Muscle of leg (tissue), 11 donors: ENCODE results near the gene SFSWAP. TPM values are rescaled to one million over a fixed set of nuclear protein-coding genes. Genes with fewer than 3 reads are reported as not detected.
"Not testable (repeated sequence)": the region's sequence is repeated elsewhere in the genome, so short reads cannot be mapped to it uniquely, and the experiment has no call there.

Experiments
- DNase-seq: peaks from one replicate; pipeline ENCODE4 v3.0.0; 2013
- H3K27ac ChIP-seq: one replicate; pipeline ENCODE4 v1.5.1; 2013; ENCODE audit warnings: mild to moderate bottlenecking, low read length, control low read depth
- H3K27me3 ChIP-seq: one replicate; pipeline ENCODE4 v1.6.1; 2013; ENCODE audit warnings: low read length; ENCODE audit not compliant: control insufficient read depth, insufficient read depth
- H3K36me3 ChIP-seq: one replicate; pipeline ENCODE4 v1.6.1; 2013; ENCODE audit warnings: low read length; ENCODE audit not compliant: control insufficient read depth, insufficient read depth
- H3K4me1 ChIP-seq: one replicate; pipeline ENCODE4 v1.6.1; 2013; ENCODE audit warnings: low read length; ENCODE audit not compliant: control insufficient read depth, insufficient read depth
- H3K4me3 ChIP-seq: one replicate; pipeline ENCODE4 v1.5.1; 2013; ENCODE audit warnings: low read length, control low read depth
- H3K9me3 ChIP-seq: replicated peaks from 2 replicates; pipeline ENCODE4 v1.6.1; 2013; ENCODE audit warnings: low read depth, low read length; ENCODE audit not compliant: control insufficient read depth
- WGBS: methylation state at CpG from one replicate; pipeline ENCODE4 v1.1.5; 2013; ENCODE audit warnings: missing lambda C conversion rate; ENCODE audit not compliant: insufficient coverage; 5-methylcytosine and 5-hydroxymethylcytosine counted together
- polyA plus RNA-seq, 8 donors: library from polyadenylated mRNA; unstranded; fragments of 120-200 nt; gene quantifications; one replicate each; pipeline versions ENCODE4 v1.2.1 to v1.2.3, GENCODE V29; 2013; ENCODE audit warnings: inconsistent platforms in 1 of 8, low replicate concordance in 1 of 8; ENCODE audit not compliant: insufficient read length in 8 of 8, insufficient read depth in 1 of 8
- total RNA-seq: library from RNA; stranded (reverse); fragments of 120-200 nt; gene quantifications from one replicate; pipeline ENCODE4 v1.2.4, GENCODE V29; 2013

Gene SFSWAP
- total and polyA plus RNA-seq, 9 donors = 24.6 to 33.6 (median 29.9) TPM

GRCh38 chr12:131678389-131679181 is 32.3 kb upstream of the SFSWAP start:
- not testable (repeated sequence) for H3K36me3 ChIP-seq, H3K9me3 ChIP-seq, H3K4me3 ChIP-seq, H3K27ac ChIP-seq, H3K4me1 ChIP-seq, DNase-seq
- H3K27me3 ChIP-seq = peaks cover 15% of the 10 kb centered on the region
- 79% methylated on average over 21 of the region's 29 CpGs for WGBS

- 86% methylated on average over 1 of the region's 16 CpGs for WGBS
- not testable (repeated sequence) for H3K9me3 ChIP-seq
Observed at GRCh38 chr12:131679186-131679585, 31.7 kb upstream of the SFSWAP start.

GRCh38 chr12:131679816-131680215 is 31.1 kb upstream of the SFSWAP start:
- not testable (repeated sequence) for H3K36me3 ChIP-seq, H3K4me1 ChIP-seq, H3K27ac ChIP-seq, H3K4me3 ChIP-seq, H3K9me3 ChIP-seq, DNase-seq
- WGBS = no CpG with 5 or more reads among the region's 23 CpGs
- H3K27me3 ChIP-seq = peaks cover 12% of the 10 kb centered on the region

More at GRCh38 chr12:131679186-131679585, 31.7 kb upstream of the SFSWAP start:
- DNase-seq, H3K4me1 ChIP-seq, H3K27ac ChIP-seq, H3K4me3 ChIP-seq, H3K36me3 ChIP-seq: not testable (repeated sequence)
- H3K27me3 ChIP-seq = peaks cover 15% of the 10 kb centered on the region

- peaks cover 10% of the 10 kb centered on the region for H3K27me3 ChIP-seq
- H3K4me3 ChIP-seq, H3K9me3 ChIP-seq, H3K27ac ChIP-seq, DNase-seq, H3K4me1 ChIP-seq, H3K36me3 ChIP-seq: not testable (repeated sequence)
- WGBS = 39% methylated on average over 5 of the region's 18 CpGs
Observed at GRCh38 chr12:131680392-131681256, 30.3 kb upstream of the SFSWAP start.

GRCh38 chr12:131681257-131681620 is 29.7 kb upstream of the SFSWAP start:
- no peak overlapping the region for H3K4me3 ChIP-seq
- H3K9me3 ChIP-seq = no peaks in the 10 kb centered on the region
- WGBS = 80% methylated on average over 1 of the region's 5 CpGs
- no peak for DNase-seq
- H3K27ac ChIP-seq = no peak overlapping the region
- peaks cover 10% of the 10 kb centered on the region for H3K27me3 ChIP-seq
- H3K36me3 ChIP-seq = no peaks in the 10 kb centered on the region
- H3K4me1 ChIP-seq = no peaks in the 10 kb centered on the region

- not testable (repeated sequence) for H3K9me3 ChIP-seq, DNase-seq, H3K36me3 ChIP-seq, H3K27ac ChIP-seq, H3K4me3 ChIP-seq, H3K4me1 ChIP-seq
- H3K27me3 ChIP-seq = peaks cover 10% of the 10 kb centered on the region
- WGBS = 8% methylated on average over 4 of the region's 25 CpGs
Observed at GRCh38 chr12:131681746-131682509, 29.0 kb upstream of the SFSWAP start.

- no peak overlapping the region for H3K4me3 ChIP-seq
- 18% methylated on average over 6 of the region's 10 CpGs for WGBS
- no peak for DNase-seq
- no peak overlapping the region for H3K27ac ChIP-seq
- no peaks in the 10 kb centered on the region for H3K36me3 ChIP-seq
- peaks cover 10% of the 10 kb centered on the region for H3K27me3 ChIP-seq
- no peaks in the 10 kb centered on the region for H3K9me3 ChIP-seq
- no peaks in the 10 kb centered on the region for H3K4me1 ChIP-seq
Observed at GRCh38 chr12:131682510-131682895, 28.4 kb upstream of the SFSWAP start.

- H3K9me3 ChIP-seq = no peaks in the 10 kb centered on the region
- H3K4me3 ChIP-seq = no peak overlapping the region
- no peaks in the 10 kb centered on the region for H3K4me1 ChIP-seq
- peaks cover 10% of the 10 kb centered on the region for H3K27me3 ChIP-seq
- no peaks in the 10 kb centered on the region for H3K36me3 ChIP-seq
- DNase-seq = no peak
- no peak overlapping the region for H3K27ac ChIP-seq
- WGBS = 61% methylated on average over 11 of the region's 17 CpGs
Observed at GRCh38 chr12:131683266-131684014, 27.4 kb upstream of the SFSWAP start.

GRCh38 chr12:131684015-131684725 is 26.7 kb upstream of the SFSWAP start:
- peaks cover 10% of the 10 kb centered on the region for H3K27me3 ChIP-seq
- H3K4me1 ChIP-seq = no peaks in the 10 kb centered on the region
- no peak for DNase-seq
- no peak overlapping the region for H3K27ac ChIP-seq
- no peaks in the 10 kb centered on the region for H3K36me3 ChIP-seq
- H3K9me3 ChIP-seq = peaks cover under 1% of the 10 kb centered on the region
- no peak overlapping the region for H3K4me3 ChIP-seq
- WGBS = 69% methylated on average over 24 of the region's 26 CpGs
